GM12878 (cell line): Measurements from ENCODE around the gene DPP6. TPM values are rescaled to one million over a fixed set of nuclear protein-coding genes. Genes with fewer than 3 reads are reported as not detected.
"Not testable (repeated sequence)": the region's sequence is repeated elsewhere in the genome, so short reads cannot be mapped to it uniquely, and the experiment has no call there.

Experiments
- ATAC-seq: fragments of 200-7000 bp; cut with Tn5 transposase; 3 replicates; pipeline ENCODE4 v1.9.1; 2020; ENCODE audit warnings: mild to moderate bottlenecking, moderate library complexity
- BruUV-seq: library from RNA; stranded (reverse); fragments of 400-500 nt; replicated peaks from 2 replicates; lab custom pipeline; 2021; lab: Mats Ljungman, UMichigan
- CTCF ChIA-PET: fragments of 300-600 bp; sonication (Branson Sonifier 250); formaldehyde crosslinking; extraction: SDS; loops from one replicate; lab custom pipeline; 2021; ENCODE audit warnings: inconsistent platforms; lab: Yijun Ruan, JAX
- POLR2A ChIA-PET: fragments of 350-600 bp; formaldehyde crosslinking; extraction: SDS; loops from one replicate; lab custom pipeline; 2021; ENCODE audit warnings: inconsistent platforms; lab: Charles Lee
- RAD21 ChIA-PET: fragments of 300-600 bp; sonication (Branson Sonifier 250); formaldehyde crosslinking; loops from one replicate; lab custom pipeline; 2023; ENCODE audit warnings: antibody characterized with exemption; ENCODE audit not compliant: unreplicated experiment; lab: Charles Lee
- SMC1A ChIA-PET: fragments of 300-600 bp; sonication (Branson Sonifier 250); formaldehyde crosslinking; loops from one replicate; lab custom pipeline; 2023; ENCODE audit not compliant: unreplicated experiment, uncharacterized antibody; lab: Charles Lee
- DNase-seq: peaks from one replicate; pipeline ENCODE4 v3.0.0-alpha.2; 2011; ENCODE audit warnings: low read depth, low spot score
- FAIRE-seq: peaks from 3 replicates; lab custom pipeline; 2011; peaks lifted over from hg19 to GRCh38; lab: Jason Lieb, UNC
- H2AFZ ChIP-seq: 2 replicates; pipeline ENCODE4 v1.6.0; 2011; ENCODE audit warnings: low read depth, low read length, control low read depth; ENCODE audit not compliant: control insufficient read depth
- H3K27ac ChIP-seq: 2 replicates; pipeline ENCODE4 v1.5.1; 2011; ENCODE audit warnings: control low read depth; ENCODE audit not compliant: control insufficient read depth, insufficient read depth
- H3K27me3 ChIP-seq, 2 experiments: replicated peaks in 1 of 2; 2 replicates each; pipeline versions ENCODE4 v1.6.0 to v1.6.1; 2011; ENCODE audit warnings: low read length in 1 of 2; ENCODE audit not compliant: control insufficient read depth in 2 of 2, insufficient read depth in 2 of 2
- H3K36me3 ChIP-seq, 2 experiments: 2 replicates each; pipeline ENCODE4 v1.5.1; 2011; ENCODE audit warnings: low read length in 1 of 2; ENCODE audit not compliant: control insufficient read depth in 2 of 2, insufficient read depth in 2 of 2
- H3K4me1 ChIP-seq: 2 replicates; pipeline ENCODE4 v1.6.1; 2011; ENCODE audit warnings: mild to moderate bottlenecking, low read length, moderate library complexity, mixed read lengths; ENCODE audit not compliant: control insufficient read depth, insufficient read depth
- H3K4me2 ChIP-seq: 2 replicates; pipeline ENCODE4 v1.6.0; 2011; ENCODE audit warnings: control low read depth; ENCODE audit not compliant: control insufficient read depth, insufficient read depth
- H3K4me3 ChIP-seq: fragments of 200-600 bp; sonication (generic); 2 replicates; pipeline ENCODE4 v1.5.1; 2016
- H3K79me2 ChIP-seq: 2 replicates; pipeline ENCODE4 v1.6.0; 2011; ENCODE audit warnings: low read length; ENCODE audit not compliant: control insufficient read depth, insufficient read depth
- H3K9ac ChIP-seq: 2 replicates; pipeline ENCODE4 v1.8.0; 2011; ENCODE audit warnings: low read length, control low read depth, mixed read lengths; ENCODE audit not compliant: control insufficient read depth, insufficient read depth
- H3K9me3 ChIP-seq: replicated peaks from 3 replicates; pipeline ENCODE4 v1.5.1; 2011; ENCODE audit warnings: mild to moderate bottlenecking, low read length; ENCODE audit not compliant: control insufficient read depth, insufficient read depth
- H4K20me1 ChIP-seq: 2 replicates; pipeline ENCODE4 v1.6.0; 2011; ENCODE audit not compliant: control insufficient read depth, insufficient read depth
- ETV6 ChIP-seq, 2 experiments: fragments of 450-650 bp in 1 of 2; IDR thresholded peaks in 1 of 2; conservative IDR thresholded peaks in 1 of 2; 2 replicates each; pipeline ENCODE4 v1.6.1; 2014; ENCODE audit warnings: antibody characterized with exemption in 1 of 2, borderline replicate concordance in 1 of 2, low read depth in 1 of 2, mild to moderate bottlenecking in 1 of 2, moderate library complexity in 1 of 2
- WGBS: methylation state at CpG from one replicate; pipeline ENCODE4 v1.1.6; 2016; ENCODE audit warnings: low lambda C conversion rate; ENCODE audit not compliant: insufficient replicate concordance, insufficient coverage; ENCODE audit errors: missing lambda C conversion rate; 5-methylcytosine and 5-hydroxymethylcytosine counted together
- in situ Hi-C: fragments of 300-500 bp; cut with MboI; formaldehyde crosslinking; loops from 9 replicates; pipeline ENCODE4 v1.14.3; 2018; ENCODE audit warnings: mixed read lengths
- intact Hi-C: fragments of 100-400 bp; cut with micrococcal nuclease; formaldehyde crosslinking; loops from one replicate; pipeline ENCODE4 v1.14.2; 2022; ENCODE audit not compliant: unreplicated experiment
- polyA plus RNA-seq, 11 experiments: library from polyadenylated mRNA; depleted of rRNA in 4 of 11; unstranded in 6 of 11; stranded (reverse) in 5 of 11; fragments of >200 nt; fragmentation: Nextera tagmentation in 4 of 11; fragmentation: Illumina TruSeq in 1 of 11; extraction: Ambion mirVana in 4 of 11; extraction: Trizol in 1 of 11; gene quantifications; 1 replicate in 1 of 11; 2 replicates in 10 of 11; pipeline versions ENCODE4 v1.2.1 to v1.2.3, GENCODE V29; 2011 to 2016; ENCODE audit warnings: inconsistent platforms in 2 of 11, missing spikeins in 2 of 11, low read depth in 1 of 11
- total RNA-seq, 4 experiments: library from RNA; depleted of rRNA in 3 of 4; stranded (reverse); fragments of >200 nt in 3 of 4; fragmentation: Illumina TruSeq in 1 of 4; extraction: Trizol in 1 of 4; gene quantifications; 2 replicates each; pipeline versions ENCODE4 v1.2.1 to v1.2.3, GENCODE V29; 2013 to 2021

The DPP6 gene
- total and polyA plus RNA-seq, 10 of the 15 experiments (the other 5 are each of a cell fraction or from before 2014, with no cell fraction given), result not detected

GRCh38 chr7:154135646-154136045, 83.4 kb downstream of the DPP6 start:
- H3K9ac ChIP-seq, ATAC-seq, in situ Hi-C loops, H3K36me3 ChIP-seq, H4K20me1 ChIP-seq, H3K4me1 ChIP-seq, H2AFZ ChIP-seq, H3K27ac ChIP-seq, H3K4me2 ChIP-seq, FAIRE-seq, H3K79me2 ChIP-seq, intact Hi-C loops, SMC1A ChIA-PET, H3K4me3 ChIP-seq, CTCF ChIA-PET, RAD21 ChIA-PET, H3K27me3 ChIP-seq, BruUV-seq, POLR2A ChIA-PET, H3K9me3 ChIP-seq, DNase-seq: not testable (repeated sequence)
- TF ChIP-seq ETV6 (conservative IDR thresholded peaks at IDR 0.05 in 1 of 2, IDR thresholded peaks at IDR 0.05 in 1 of 2; ENCODE audit: borderline replicate concordance in 1 of 2, low read depth in 1 of 2), result 0 out of 4 replicates have a peak, but pooled peaks of 1 of the 2 experiments have one; percentile 10

DNA sequence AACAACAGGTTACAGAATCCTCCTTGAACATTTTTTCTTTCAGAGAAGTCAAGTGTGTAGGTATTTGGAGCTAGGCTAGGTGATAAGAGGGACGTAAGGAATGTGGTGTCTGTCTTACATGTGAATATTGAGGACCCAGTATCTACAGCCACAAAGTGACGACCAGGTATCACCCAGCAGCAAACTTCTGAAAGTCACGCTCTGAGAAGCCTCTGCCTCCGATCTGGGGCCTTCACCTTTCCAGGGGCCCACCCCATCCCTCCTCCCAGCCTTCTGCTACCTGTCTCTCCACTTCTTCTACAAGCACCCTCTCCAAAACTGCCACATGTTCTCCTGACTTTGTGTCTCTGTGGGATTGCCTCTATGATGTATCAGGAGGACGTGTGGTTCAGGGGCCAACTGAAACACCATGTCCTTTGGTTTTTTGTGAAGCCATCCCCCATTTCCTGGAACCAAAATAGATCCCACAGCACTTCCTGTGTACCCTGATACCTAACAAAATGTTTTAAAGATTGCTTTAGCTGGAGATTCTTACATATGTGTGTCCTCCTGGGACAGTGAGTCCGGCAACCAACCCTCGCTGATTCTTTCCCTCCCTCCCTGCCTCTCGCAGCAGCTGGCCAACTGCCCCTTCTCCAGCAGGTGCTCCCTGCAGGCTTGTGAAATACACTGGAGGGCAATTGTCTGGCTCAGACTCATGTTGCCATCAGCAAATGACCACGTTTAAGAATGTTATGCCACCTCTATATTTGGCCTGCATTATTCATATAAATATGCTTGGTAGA, 93.9 kb downstream of the DPP6 start:
- H3K36me3 ChIP-seq, H3K4me1 ChIP-seq, SMC1A ChIA-PET, H4K20me1 ChIP-seq, BruUV-seq, H3K27me3 ChIP-seq, H3K4me2 ChIP-seq, DNase-seq, H3K27ac ChIP-seq, H2AFZ ChIP-seq, in situ Hi-C loops, intact Hi-C loops, POLR2A ChIA-PET, H3K79me2 ChIP-seq, H3K9me3 ChIP-seq, H3K9ac ChIP-seq, H3K4me3 ChIP-seq, CTCF ChIA-PET, RAD21 ChIA-PET, ATAC-seq: not testable (repeated sequence)
- FAIRE-seq, result peak; percentile 18
- 3% methylated on average over 4 of the region's 9 CpGs for WGBS

- H2AFZ ChIP-seq, H3K9me3 ChIP-seq, H3K79me2 ChIP-seq, DNase-seq, CTCF ChIA-PET, H4K20me1 ChIP-seq, in situ Hi-C loops, BruUV-seq, H3K36me3 ChIP-seq, H3K4me1 ChIP-seq, H3K27me3 ChIP-seq, H3K27ac ChIP-seq, RAD21 ChIA-PET, POLR2A ChIA-PET, SMC1A ChIA-PET, H3K9ac ChIP-seq, ATAC-seq, H3K4me3 ChIP-seq, FAIRE-seq, intact Hi-C loops, H3K4me2 ChIP-seq: not testable (repeated sequence)
- 9% methylated on average over 5 of the region's 8 CpGs for WGBS
Measured at GRCh38 chr7:154146707-154147038, 94.5 kb downstream of the DPP6 start.
